Stomach smooth muscle (tissue), 2 donors: ENCODE data around the gene GABBR2.
"Not testable (repeated sequence)": the region's sequence is repeated elsewhere in the genome, so short reads cannot be mapped to it uniquely, and the experiment has no call there.

Source experiments
- H3K27ac ChIP-seq: one replicate; pipeline ENCODE4 v1.7.0; 2013; ENCODE audit warnings: mild to moderate bottlenecking, low read length, inconsistent platforms
- H3K27me3 ChIP-seq, 2 donors: one replicate each; pipeline ENCODE4 v1.7.0; 2013; ENCODE audit warnings: low read length in 2 of 2; ENCODE audit not compliant: insufficient read depth in 2 of 2, control insufficient read depth in 1 of 2
- H3K36me3 ChIP-seq, 2 donors: one replicate each; pipeline ENCODE4 v1.7.0; 2013; ENCODE audit warnings: low read length in 2 of 2; ENCODE audit not compliant: control insufficient read depth in 2 of 2, insufficient read depth in 2 of 2
- H3K4me1 ChIP-seq: one replicate; pipeline ENCODE4 v1.7.0; 2013; ENCODE audit warnings: low read length; ENCODE audit not compliant: control insufficient read depth, insufficient read depth
- H3K4me3 ChIP-seq, 2 donors: one replicate each; pipeline ENCODE4 v1.7.0; 2013; ENCODE audit warnings: low read length in 2 of 2
- H3K9ac ChIP-seq, 2 donors: one replicate each; pipeline ENCODE4 v1.7.0; 2013; ENCODE audit warnings: low read length in 2 of 2, mild to moderate bottlenecking in 1 of 2
- H3K9me3 ChIP-seq, 2 donors: one replicate each; pipeline ENCODE4 v1.7.0; 2013; ENCODE audit warnings: low read length in 2 of 2; ENCODE audit not compliant: control insufficient read depth in 2 of 2
- donor health status: healthy.
- donor health status: Pancreatic carcinoma.

Gene GABBR2

GRCh38 chr9:98686961-98687855 lies 21.5 kb downstream of the GABBR2 start:
- H3K27me3 ChIP-seq: peaks cover 0 to 2% of the 10 kb centered on the region in 2 donors
- no peak overlapping the region for H3K9ac ChIP-seq
- no peak overlapping the region for H3K4me3 ChIP-seq
- no peaks in the 10 kb centered on the region for H3K36me3 ChIP-seq
- H3K27ac ChIP-seq: no peak overlapping the region
- no peaks in the 10 kb centered on the region for H3K4me1 ChIP-seq
- H3K9me3 ChIP-seq: no peaks in the 10 kb centered on the region

- not testable (repeated sequence) for H3K36me3 ChIP-seq, H3K4me3 ChIP-seq, H3K27ac ChIP-seq, H3K4me1 ChIP-seq, H3K9me3 ChIP-seq, H3K27me3 ChIP-seq, H3K9ac ChIP-seq
Measured at GRCh38 chr9:98684816-98685215, 23.9 kb downstream of the GABBR2 start.

- no peaks in the 10 kb centered on the region for H3K36me3 ChIP-seq
- H3K4me3 ChIP-seq: no peak overlapping the region
- H3K27me3 ChIP-seq: peaks cover 0 to 3% of the 10 kb centered on the region in 2 donors
- H3K9me3 ChIP-seq: peaks cover 0 to 8% of the 10 kb centered on the region in 2 donors
- H3K27ac ChIP-seq: no peak overlapping the region
- H3K4me1 ChIP-seq: no peaks in the 10 kb centered on the region
- H3K9ac ChIP-seq: no peak overlapping the region
Measured at GRCh38 chr9:98678244-98678842, 30.4 kb downstream of the GABBR2 start.

- Histone ChIP-seq H3K4me1 (no peaks in the 10 kb centered on the region), H3K27me3 (peaks cover 0 to 3% of the 10 kb centered on the region in 2 donors), H3K9me3 (peaks cover 0 to 8% of the 10 kb centered on the region in 2 donors), H3K4me3 (no peak overlapping the region), H3K36me3 (no peaks in the 10 kb centered on the region), H3K9ac (no peak overlapping the region), H3K27ac (no peak overlapping the region)
Measured at GRCh38 chr9:98673681-98674080, 35.1 kb downstream of the GABBR2 start.

GRCh38 chr9:98667005-98667640 lies 41.6 kb downstream of the GABBR2 start:
- Histone ChIP-seq H3K4me1 (no peaks in the 10 kb centered on the region), H3K4me3 (no peak overlapping the region), H3K9ac (no peak overlapping the region), H3K36me3 (no peaks in the 10 kb centered on the region), H3K27ac (no peak overlapping the region), H3K27me3 (peaks cover 0 to 3% of the 10 kb centered on the region in 2 donors), H3K9me3 (no peaks in the 10 kb centered on the region)

- Histone ChIP-seq H3K9me3 (no peaks in the 10 kb centered on the region), H3K27ac (no peak overlapping the region), H3K9ac (no peak overlapping the region), H3K4me3 (no peak overlapping the region), H3K4me1 (no peaks in the 10 kb centered on the region), H3K36me3 (no peaks in the 10 kb centered on the region), H3K27me3 (peaks cover 0 to 3% of the 10 kb centered on the region in 2 donors)
Measured at GRCh38 chr9:98665501-98665900, 43.2 kb downstream of the GABBR2 start.

- H3K36me3 ChIP-seq: no peaks in the 10 kb centered on the region
- peaks cover 4% of the 10 kb centered on the region for H3K4me1 ChIP-seq
- no peaks in the 10 kb centered on the region for H3K9me3 ChIP-seq
- no peak overlapping the region for H3K9ac ChIP-seq
- H3K27me3 ChIP-seq: no peaks in the 10 kb centered on the region
- H3K4me3 ChIP-seq: no peak overlapping the region
- no peak overlapping the region for H3K27ac ChIP-seq
Measured at GRCh38 chr9:98660541-98660940, 48.2 kb downstream of the GABBR2 start.

- H3K4me3 ChIP-seq: no peak overlapping the region
- no peaks in the 10 kb centered on the region for H3K27me3 ChIP-seq
- no peak overlapping the region for H3K27ac ChIP-seq
- H3K9ac ChIP-seq: no peak overlapping the region
- H3K4me1 ChIP-seq: peaks cover 4% of the 10 kb centered on the region
- H3K36me3 ChIP-seq: no peaks in the 10 kb centered on the region
- no peaks in the 10 kb centered on the region for H3K9me3 ChIP-seq
Measured at GRCh38 chr9:98658951-98659351, 49.8 kb downstream of the GABBR2 start.

GRCh38 chr9:98657897-98658296 lies 50.8 kb downstream of the GABBR2 start:
- no peaks in the 10 kb centered on the region for H3K36me3 ChIP-seq
- H3K9ac ChIP-seq: no peak overlapping the region
- no peak overlapping the region for H3K4me3 ChIP-seq
- H3K27ac ChIP-seq: no peak overlapping the region
- H3K27me3 ChIP-seq: no peaks in the 10 kb centered on the region
- peaks cover 4% of the 10 kb centered on the region for H3K4me1 ChIP-seq
- H3K9me3 ChIP-seq: no peaks in the 10 kb centered on the region

GRCh38 chr9:98656511-98656910 lies 52.2 kb downstream of the GABBR2 start:
- H3K9ac ChIP-seq: no peak overlapping the region
- H3K4me3 ChIP-seq: no peak overlapping the region
- no peak overlapping the region for H3K27ac ChIP-seq
- no peaks in the 10 kb centered on the region for H3K27me3 ChIP-seq
- peaks cover 4% of the 10 kb centered on the region for H3K4me1 ChIP-seq
- H3K36me3 ChIP-seq: no peaks in the 10 kb centered on the region
- no peaks in the 10 kb centered on the region for H3K9me3 ChIP-seq
